GM18951 (cell line): ENCODE results near the gene TBC1D2.

Experiments used
- POLR2A ChIP-seq: IDR thresholded peaks from 4 replicates; pipeline ENCODE4 v1.6.1; 2011; ENCODE audit warnings: mild to moderate bottlenecking; ENCODE audit not compliant: insufficient read length, insufficient read depth; ENCODE audit errors: extremely low read depth
- in situ Hi-C: fragments of 300-500 bp; cut with MboI; formaldehyde crosslinking; loops from one replicate; pipeline ENCODE4 v1.12.0; 2022; ENCODE audit warnings: low sequenced_read_pairs, mixed read lengths, inconsistent platforms; ENCODE audit not compliant: unreplicated experiment

Gene TBC1D2

GRCh38 chr9:98255578-98256296 is at the start of gene TBC1D2:
TBC1D2 (minus strand) TSS chr9:98255649; CDS start chr9:98255541, 108 bp downstream.
- in situ Hi-C loops, result no loop called here
- peak; percentile 81 for TF ChIP-seq POLR2A

DNA sequence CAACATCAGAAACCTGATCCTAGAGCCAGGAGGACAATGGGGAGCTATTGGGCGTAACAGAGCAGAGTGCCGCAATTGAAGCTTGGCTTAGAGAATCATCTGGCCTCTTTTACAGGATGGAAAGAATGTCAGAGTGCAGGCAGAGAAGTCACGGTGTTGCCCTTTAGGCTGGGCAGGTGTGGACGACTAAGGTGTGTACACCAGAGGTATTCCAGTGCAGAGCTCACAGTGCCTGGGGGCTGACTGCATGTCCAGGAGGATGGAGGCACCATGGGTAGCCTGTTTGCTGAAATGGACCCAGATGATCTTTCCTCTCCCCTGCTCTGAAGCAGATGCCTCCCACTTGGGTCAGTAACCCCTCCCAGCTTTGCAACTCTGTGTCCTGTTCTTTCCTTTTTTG is 48.9 kb upstream of the TBC1D2 start:
- no peak for TF ChIP-seq POLR2A
- in situ Hi-C loops, result loop anchor here (25.0 kb wide), 1 partner anchor 483 kb away; the partner anchor contains the start of gene ANKS6

DNA sequence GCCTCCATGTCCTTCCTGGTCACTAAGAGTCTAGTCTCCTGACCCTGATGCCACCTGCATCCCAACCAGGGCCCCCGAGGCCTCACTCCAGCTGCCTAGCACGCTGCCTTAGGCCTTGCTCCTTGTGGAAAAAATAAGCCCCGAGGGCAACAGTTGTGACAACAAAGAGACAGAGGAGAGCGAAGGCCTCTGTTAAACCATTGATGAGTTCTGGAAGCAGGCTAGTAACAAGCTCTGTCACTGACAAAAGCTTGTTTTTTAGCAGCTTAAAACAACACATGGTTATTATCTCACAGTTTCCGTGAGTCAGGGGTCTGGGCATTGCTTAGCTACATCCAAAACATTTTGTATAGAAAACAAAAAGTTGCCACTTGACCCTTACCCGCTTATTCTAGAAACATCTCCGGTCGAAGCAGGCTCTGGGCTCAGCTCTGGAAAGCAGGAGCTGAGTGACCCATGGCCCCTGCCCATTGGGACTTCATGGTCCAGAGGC is 48.2 kb upstream of the TBC1D2 start:
- no peak for TF ChIP-seq POLR2A
- in situ Hi-C loops, result loop anchor here (25.0 kb wide), 1 partner anchor 484 kb away; the partner anchor contains the start of gene ANKS6

- no peak for TF ChIP-seq POLR2A
- in situ Hi-C loops, result loop anchor here (25.0 kb wide), 1 partner anchor 484 kb away; the partner anchor contains the start of gene ANKS6
Measured at GRCh38 chr9:98302938-98303632, 47.6 kb upstream of the TBC1D2 start.

- TF ChIP-seq POLR2A, result no peak
- in situ Hi-C loops, result loop anchor here (25.0 kb wide), 1 partner anchor 485 kb away; the partner anchor contains the start of gene ANKS6
Measured at GRCh38 chr9:98302150-98302549, 46.7 kb upstream of the TBC1D2 start.

DNA sequence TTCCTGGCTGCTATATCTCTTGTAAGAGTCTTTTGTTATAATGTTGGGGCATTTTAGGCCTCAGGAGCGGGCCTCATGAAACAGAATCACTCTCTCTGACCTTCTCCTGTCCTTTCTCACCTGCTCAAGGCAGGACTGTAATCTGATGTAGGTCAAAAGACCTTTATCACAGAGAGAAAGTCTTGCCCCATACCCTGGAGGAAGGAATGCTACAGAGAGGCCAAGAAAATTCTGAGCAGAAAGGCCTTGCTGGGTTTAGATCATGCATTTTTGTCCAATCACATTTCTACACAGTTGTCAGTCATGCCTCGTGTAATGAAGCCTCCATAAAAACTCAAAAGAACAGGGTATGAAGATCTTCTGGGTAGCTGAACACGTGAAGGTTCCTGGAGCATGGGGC is 45.2 kb upstream of the TBC1D2 start:
- no peak for TF ChIP-seq POLR2A
- in situ Hi-C loops, result loop anchor here (25.0 kb wide), 1 partner anchor 487 kb away; the partner anchor contains the start of gene ANKS6

- in situ Hi-C loops, result no loop called here
- no peak for TF ChIP-seq POLR2A
Measured at GRCh38 chr9:98298476-98298875, 43.0 kb upstream of the TBC1D2 start.

GRCh38 chr9:98295824-98296223 is 40.4 kb upstream of the TBC1D2 start:
- in situ Hi-C loops, result no loop called here
- no peak for TF ChIP-seq POLR2A

DNA sequence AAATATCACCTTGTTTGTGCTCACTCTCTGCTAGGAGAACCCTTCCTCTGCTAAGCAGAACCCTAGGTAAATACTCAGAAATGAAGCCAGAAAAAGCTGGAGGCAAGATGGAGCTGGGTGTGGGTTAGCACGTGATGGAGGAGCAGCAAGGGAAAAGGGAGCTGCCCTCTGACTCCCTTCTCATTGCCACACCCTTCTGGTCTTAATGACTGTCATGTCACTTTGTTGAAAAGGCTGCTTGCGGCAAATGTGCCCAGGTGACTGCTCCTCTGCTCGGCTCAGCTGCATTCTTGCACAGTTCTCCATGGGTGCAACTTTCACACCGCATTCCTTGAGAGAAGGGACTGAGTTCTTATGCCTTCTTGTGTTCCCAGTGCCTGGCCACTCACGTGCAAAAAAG is 36.4 kb upstream of the TBC1D2 start:
- TF ChIP-seq POLR2A, result no peak
- in situ Hi-C loops, result no loop called here

- in situ Hi-C loops, result no loop called here
- no peak for TF ChIP-seq POLR2A
Measured at GRCh38 chr9:98290411-98290810, 35.0 kb upstream of the TBC1D2 start.

DNA sequence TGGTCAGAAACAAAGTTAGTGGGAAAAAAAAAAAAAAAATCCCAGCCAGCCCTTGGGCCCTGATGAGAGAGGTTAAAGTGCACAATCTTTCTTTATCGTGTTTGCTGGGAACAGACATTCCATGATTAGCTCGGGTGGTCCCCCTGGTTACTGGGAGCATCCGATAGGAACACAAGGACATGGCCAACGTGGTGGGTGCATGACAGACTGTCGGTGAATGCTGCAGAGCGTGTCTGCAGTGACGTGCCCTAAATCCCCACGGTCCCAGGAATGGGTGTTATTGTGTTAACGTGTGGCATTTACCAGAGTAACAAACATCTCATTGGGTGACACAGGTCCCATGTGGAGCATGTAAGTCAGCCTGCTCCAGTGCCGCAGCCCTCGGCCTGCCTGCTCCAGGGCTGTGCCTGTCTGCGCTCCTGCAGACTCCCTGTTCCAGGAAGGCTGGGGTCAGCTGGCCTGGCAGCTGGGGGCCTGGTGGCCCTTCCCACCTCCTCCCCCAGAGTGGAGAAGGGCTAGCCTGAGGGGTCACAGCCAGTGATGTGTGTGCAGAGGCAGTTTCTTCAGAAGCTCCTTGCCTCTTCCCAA is 34.3 kb upstream of the TBC1D2 start:
- TF ChIP-seq POLR2A, result no peak
- in situ Hi-C loops, result no loop called here

GRCh38 chr9:98288881-98289280 is 33.4 kb upstream of the TBC1D2 start:
- TF ChIP-seq POLR2A, result no peak
- in situ Hi-C loops, result no loop called here

GRCh38 chr9:98287384-98287783 is 31.9 kb upstream of the TBC1D2 start:
- in situ Hi-C loops, result no loop called here
- no peak for TF ChIP-seq POLR2A
